ENCODE results near the gene TMEFF2.
"Not testable (repeated sequence)": the region's sequence is repeated elsewhere in the genome, so short reads cannot be mapped to it uniquely, and the experiment has no call there.

The TMEFF2 gene

DNA sequence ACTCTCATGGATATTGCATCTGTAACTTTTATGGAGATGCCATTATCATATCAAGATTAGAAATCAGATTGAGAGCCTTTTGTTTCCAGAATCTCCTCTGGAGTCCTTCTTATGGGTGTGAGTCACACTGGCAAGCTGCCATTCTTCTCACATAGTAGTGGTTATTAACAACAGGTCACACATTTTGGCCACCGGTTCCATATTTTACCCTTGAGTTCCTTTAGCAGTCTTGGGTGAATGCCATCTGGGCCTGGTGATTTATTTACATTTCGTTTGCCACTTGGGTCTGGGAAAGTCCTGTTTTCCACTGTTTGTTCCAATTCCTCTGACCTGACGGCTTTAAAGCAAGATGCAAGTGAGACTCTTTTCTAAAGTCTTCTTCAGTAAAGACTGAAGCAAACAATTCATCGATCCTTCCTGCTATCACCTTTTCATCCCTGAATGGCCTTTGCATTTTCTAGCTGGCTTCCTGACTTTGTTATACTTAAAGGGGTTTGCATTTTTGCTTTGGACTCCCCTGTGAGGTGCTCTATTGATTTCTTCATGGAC lies 267.3 kb downstream of the TMEFF2 start:
- DNase-seq = no peak

DNA sequence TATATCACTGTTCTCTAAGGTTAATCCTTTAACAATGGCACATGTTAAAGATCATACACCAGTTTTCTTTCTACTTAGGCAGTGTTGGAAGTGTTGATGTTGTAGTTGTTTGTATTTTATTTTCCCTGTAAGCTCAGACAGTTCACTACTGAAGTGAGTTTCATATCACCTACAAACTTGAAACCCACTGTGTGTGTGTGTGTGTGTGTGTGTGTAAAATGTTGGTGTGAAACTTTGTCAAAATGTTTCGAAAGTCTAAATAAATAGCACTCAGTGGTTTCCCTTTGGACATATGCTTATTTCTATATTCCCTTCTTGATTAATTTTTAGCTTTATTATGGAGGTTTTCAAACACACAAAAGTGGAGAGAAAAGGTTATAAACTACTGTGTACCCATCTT lies 268.1 kb downstream of the TMEFF2 start:
- no peak for DNase-seq

DNA sequence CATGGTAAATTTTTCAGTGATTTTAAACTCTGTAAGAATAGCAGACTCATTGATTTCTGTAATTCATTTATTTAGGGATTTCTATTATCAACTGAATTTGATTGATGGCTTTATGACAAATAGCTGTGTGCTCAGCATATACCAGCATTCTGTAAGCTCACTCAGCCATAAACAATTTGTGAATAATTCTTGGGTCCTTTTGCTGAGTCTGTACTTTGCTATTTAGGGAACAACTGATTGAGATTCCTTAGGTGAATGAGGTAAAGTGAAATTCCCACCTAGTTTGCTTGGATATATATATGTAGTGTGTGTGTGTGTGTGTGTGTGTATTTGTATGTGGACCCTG lies 271.1 kb downstream of the TMEFF2 start:
- DNase-seq = no peak

DNA sequence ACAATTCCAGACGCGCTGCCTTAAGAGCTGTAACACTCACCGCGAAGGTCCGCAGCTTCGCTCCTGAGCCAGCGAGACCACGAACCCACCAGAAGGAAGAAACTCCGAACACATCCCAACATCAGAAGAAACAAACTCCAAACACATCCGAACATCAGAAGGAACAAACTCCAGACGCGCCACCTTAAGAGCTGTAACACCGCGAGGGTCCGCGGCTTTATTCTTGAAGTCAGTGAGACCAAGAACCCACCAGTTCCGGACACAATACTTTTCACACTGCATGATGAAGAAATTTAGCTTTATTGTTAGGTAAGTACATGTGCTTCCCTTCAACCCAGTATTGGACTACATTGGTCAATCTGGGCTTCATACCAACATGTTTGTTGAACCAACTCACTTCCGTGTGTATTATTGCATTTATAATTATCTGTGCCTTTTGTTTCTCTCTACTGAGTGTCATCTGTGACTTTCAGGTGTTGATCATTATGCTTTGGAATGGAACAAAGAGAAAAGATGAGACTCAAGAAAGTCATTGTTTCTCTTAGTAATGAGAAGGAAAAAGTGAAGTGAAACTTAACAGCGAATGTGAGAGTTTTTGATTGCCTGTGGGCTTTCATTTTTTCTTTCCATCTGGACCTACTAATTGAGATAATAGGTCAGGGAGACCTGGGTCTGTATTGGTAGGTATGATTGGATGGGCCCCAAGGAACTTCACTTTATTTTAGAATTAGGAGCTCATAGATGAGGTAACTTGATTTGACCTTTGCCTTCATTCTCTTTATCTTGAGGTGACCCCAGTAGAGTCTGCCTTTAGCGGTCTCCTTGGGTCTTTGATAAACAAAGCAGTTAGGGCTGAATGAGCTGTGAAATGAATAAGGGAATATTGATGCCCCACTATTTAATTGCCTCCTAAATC lies 271.7 kb downstream of the TMEFF2 start:
- DNase-seq = no peak

DNA sequence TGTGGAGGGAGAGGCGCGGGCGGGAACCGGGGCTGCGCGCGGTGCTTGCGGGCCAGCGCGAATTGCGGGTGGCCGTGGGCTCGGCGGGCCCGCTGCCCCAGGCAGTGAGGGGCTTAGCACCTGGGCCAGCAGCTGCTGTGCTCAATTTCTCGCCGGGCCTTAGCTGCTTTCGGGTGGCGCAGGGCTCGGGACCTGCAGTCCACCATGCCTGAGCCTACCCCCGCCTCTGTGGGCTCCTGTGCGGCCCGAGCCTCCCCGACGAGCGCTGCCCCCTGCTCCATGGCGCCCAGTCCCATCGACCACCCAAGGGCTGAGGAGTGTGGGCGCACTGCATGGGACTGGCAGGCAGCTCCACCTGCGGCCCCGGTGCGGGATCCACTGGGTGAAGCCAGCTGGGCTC lies 273.1 kb downstream of the TMEFF2 start:
- DNase-seq = not testable (repeated sequence)

DNA sequence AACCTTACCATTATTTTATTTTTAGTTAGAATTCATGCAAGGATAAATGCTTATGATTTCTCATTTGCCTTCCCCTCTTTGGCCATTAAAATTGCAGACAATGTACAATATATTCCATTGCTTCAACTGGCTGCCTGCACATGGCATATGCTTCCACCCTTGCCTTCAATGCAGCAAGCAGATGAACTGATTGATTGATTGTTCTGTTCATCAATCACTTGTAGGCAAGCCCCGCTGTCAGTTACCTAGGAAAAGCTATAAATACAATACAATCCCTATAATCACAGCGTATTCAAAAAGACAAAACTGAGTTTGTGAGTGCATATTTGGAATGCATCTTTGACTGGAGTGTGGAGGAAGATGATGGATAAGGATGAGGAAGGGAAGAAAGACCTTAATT lies 274.2 kb downstream of the TMEFF2 start:
- DNase-seq = no peak

DNA sequence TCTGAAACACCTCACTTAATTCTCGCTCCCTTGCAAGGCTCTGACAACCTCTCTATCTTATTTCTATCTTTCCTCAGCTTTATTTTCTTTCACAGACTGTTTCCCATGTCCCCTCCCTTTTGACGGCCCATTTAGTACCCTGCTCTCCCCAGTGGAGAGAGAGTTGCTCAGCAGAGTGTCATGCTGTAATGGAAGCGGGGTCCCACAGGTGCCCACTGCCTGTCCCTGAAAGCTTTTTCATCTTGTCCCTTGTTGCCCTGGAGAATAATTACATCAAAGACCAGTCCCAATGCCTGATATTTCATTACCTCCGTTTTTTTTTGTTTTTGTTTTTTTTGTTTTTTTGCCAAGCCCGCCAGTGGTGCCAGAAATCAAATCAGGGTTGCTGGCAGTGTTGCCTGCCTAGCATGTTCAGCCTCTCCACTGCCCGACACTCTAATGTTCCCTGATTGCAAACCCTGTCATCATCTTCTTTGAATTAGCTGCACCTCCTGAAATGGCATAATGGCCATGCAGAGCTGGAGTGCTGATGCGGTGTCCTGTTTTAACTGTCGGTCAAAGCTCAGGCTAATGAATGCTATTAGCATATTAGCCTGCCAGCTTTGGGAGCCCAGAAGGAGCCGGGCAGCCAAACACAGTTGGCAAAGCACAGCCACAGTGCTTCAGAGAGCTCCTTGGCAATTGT lies 276.6 kb downstream of the TMEFF2 start:
- no peak for DNase-seq

DNA sequence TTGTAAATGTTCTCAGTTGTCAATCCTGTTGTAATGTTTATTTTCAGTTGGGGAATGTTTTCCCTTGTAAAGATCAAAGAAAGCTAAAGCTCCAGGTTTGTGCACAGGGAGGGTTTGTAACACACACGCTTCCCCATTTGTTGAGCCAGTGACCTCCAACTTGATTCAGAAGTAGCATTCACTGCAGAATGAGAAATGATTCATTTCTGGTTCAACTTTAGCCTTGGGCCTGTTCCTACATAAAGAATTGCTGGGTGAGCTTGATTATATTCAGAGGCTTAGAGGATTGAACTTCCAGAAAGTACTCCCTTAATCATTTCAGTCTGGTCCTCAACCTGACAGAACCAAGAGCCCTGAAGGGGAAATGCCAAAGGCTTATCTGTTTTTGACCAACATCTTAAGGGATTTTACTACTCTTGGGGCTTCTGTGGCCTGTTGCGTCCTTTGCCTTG lies 277.3 kb downstream of the TMEFF2 start:
- DNase-seq = no peak

DNA sequence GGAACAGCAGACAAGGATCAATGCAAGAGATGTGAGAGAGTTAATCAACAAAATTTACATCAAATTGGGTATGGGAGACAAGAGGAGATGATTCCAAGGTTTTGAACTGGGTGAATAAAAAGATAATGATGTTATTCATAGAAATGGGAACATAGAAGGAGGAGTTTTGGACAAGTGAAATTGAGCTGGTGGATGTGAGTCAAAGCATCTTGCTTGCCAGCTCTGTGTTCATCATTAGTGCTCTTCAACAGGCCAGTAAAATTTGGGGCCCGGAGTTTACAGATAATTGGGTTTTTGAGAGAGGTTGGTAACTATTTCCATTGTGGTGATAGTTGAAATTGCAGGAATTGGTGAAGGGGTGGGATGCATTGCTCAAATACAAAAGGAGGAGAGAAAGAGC lies 277.9 kb downstream of the TMEFF2 start:
- DNase-seq = no peak

DNA sequence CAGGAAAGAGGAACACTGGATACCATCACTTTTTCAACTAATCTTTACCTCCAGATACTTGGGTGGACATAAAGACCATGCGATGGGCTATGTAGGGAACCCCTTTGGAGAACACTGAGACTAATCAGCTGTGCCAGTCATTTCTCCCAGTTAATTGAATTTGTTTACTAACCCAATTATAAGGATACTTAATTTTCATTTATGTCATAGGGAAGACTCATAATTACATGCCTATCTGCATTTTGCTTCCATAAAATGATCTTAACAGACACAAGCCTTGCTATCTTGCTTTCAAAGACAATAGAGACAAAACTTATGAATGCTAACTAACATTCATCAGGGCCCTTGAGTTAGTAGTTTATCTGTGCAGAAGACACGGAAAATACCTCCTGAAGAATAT lies 279.0 kb downstream of the TMEFF2 start:
- no peak for DNase-seq

DNA sequence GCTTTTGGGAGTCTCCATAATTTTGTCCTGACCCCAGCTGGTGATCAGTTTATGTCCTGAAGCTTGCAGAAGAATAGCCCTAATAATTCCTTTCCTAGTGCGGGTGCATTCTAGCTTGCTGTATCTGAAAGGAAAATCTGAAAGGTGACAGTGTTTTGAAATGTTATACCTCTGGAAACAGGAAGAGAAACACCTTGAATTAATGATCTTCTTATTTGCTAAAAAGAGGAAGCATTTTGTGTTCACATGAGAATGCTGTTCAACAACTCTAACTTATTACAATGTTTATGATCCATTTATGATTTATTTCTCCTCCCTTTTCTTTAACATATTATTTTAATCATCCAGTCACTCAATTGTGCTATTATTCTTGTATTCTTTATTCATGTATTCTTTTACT lies 280.9 kb downstream of the TMEFF2 start:
- DNase-seq = no peak

DNA sequence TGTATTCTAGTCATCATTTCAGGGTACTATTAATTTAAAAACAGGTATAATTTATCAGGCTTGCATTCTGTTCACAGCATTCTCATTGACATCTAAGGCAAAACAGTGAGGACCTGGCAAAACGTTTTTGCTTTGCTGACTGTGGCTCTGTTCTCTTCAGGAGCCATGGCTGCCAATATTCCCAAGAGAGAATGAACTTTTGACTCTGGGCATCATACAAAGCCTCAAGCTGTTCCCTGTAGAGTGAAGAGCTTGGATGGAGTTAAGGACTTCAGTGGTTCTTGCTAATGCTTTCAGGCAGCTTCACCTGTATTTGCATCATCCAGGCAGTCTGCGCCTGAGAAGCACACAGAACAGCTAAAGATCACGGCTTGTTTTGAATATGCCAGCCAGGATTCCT lies 282.0 kb downstream of the TMEFF2 start:
- no peak for DNase-seq

DNA sequence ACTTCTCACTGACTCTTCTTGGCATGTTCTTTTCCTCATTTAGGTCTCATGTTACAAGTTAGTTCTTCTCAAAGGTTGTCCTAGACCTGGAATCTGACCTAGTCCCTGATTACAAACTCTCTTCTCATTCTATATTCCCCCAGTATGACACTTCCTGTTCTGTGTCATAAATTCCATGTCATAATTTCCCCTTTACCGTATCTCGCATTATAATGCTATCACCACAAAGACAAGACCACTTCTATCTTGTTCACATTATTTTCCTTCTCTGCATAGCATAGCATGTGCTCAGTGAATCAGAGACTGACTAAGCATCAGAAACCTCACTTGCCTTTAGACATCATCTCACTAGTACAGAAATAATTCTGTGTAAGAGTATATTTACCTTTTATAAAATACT lies 284.2 kb downstream of the TMEFF2 start:
- DNase-seq = no peak

DNA sequence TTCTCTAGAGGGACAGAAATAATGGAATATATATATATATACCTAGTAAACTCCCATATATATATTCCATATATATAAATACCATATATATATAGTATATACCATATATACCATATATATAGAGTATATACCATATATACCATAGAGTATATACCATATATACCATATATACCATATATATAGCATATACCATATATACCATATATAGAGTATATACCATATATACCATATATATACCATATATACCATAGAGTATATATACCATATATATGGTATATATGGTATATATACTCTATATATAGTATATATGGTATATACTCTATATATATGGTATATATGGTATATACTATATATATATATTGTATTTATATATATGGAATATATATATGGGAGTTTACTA lies 285.9 kb downstream of the TMEFF2 start:
- DNase-seq = no peak

DNA sequence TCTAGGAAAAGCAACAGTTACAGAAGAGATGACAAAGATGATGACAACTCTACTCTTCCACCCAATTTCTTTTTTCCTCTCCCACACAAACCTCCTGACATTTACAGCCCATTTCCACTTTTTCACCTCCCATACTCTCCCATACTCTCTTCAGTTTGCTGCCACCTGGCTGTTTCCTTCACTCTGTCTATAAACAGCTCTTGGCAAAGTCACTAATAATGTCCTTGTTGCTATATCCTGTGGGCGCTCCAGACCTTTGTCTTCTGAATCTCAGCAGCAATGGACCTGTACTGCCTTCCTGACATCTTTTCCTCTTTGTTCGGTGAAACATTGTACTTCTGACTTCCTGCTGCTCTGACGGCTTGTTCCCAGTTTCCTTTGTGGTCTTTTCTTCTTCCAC lies 287.2 kb downstream of the TMEFF2 start:
- no peak for DNase-seq

DNA sequence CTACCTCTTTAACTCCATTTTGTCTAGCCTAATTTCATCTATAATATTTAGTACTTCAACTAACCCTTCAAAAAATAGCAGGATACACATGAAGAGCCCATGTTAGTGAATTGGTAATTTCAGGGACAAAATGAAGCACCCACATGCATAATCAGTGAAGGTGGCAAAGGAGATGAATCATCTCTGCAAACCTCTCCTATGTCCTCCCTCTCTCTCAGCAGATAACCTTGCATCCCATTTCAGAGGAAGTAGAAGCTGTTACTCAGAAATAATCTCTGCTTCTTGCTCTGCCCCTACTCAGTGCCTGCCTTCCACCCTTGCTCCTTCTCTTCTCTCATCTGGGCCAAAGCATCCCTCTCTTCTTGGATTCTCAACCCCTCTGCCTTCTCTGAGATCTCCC lies 287.6 kb downstream of the TMEFF2 start:
- DNase-seq = no peak

DNA sequence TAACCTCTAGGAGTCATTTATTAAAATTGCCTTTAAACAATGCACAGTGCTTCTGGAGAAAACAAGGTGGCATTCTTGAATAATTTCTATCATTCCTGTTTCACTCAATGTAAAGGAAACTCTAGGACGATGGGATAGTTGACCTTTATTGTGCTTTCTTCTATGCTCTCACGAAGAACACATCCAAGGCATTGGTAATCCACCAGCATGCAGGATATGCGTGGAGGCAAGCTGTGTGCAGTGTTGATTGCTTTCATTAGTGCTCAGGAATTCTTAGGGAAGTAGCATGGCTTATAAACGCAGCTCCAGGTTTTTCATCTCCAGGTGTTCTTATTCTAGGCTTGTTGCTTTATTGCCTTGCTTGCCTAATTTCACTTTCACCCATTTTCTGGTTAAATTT lies 289.4 kb downstream of the TMEFF2 start:
- DNase-seq = no peak

DNA sequence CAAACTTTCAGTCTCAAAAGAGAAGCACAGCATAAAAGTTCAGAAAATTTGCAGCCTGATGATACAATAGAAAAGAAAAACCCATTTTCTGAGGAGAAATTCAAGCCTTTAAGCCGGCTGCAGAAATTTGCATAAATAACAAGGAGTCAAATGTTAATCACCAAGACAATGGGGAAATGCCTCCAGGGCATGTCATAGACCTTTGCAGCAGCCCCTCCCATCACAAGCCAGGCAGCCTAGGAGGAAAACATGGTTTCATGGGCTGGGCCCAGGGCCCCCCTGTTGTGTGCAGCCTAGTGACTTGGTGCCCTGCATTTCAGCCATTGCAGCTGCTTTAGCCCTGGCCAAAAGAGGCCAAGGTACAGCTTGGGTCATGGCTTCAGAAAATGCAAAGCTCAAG lies 293.7 kb downstream of the TMEFF2 start:
- DNase-seq = no peak

DNA sequence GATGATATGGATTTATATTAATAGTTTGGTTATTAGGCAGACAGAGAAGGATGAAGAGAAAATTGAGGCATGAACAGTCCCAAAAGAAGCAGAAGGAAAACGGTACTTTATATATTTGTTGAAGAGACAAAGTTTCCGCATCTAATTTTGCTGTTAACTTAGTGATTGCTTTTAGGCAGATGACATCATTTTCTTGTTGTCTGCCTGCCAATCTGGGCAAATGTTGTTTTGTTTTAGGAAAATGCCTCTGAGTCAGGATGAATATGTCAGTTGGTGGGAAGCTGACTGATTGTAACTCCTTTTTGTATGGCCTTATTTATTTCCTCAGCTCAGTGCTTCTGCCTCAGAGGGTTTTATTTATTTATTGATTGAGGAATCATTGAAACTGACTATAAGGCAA lies 295.3 kb downstream of the TMEFF2 start:
- DNase-seq = no peak
